ENCODE measurements around the gene GALNT2.

GALNT2 gene

GRCh38 chr1:230255116-230255515 lies 188.1 kb downstream of the GALNT2 start:
- H4K91ac ChIP-seq (ENCODE audit: low read depth, low read length, poor library complexity) = no peak overlapping the region
- H3K18ac ChIP-seq (ENCODE audit: low read length) = peak overlapping the region; percentile 46
- H3K4ac ChIP-seq (ENCODE audit: low read length) = no peak overlapping the region
- no peak overlapping the region for H2BK15ac ChIP-seq (ENCODE audit: low read length)
- no peak overlapping the region for H3K14ac ChIP-seq (ENCODE audit: low read length)
- peak overlapping the region in 1 of 2 donors; percentile 3 for H3K4me3 ChIP-seq (ENCODE audit: low read length in 2 of 2)
- H2BK5ac ChIP-seq (ENCODE audit: low read length) = no peak overlapping the region
- WGBS, 2 donors (ENCODE audit: extremely low coverage in 2 of 2, insufficient read length in 2 of 2, insufficient replicate concordance in 1 of 2) = no CpG with 5 or more reads among the region's 15 CpGs
- H3K27ac ChIP-seq (replicated peaks; ENCODE audit: low read length) = no peak overlapping the region
- H3K79me1 ChIP-seq (ENCODE audit: low read depth, low read length) = peaks cover under 1% of the 10 kb centered on the region
- no peak overlapping the region for H3K4me2 ChIP-seq (ENCODE audit: insufficient read depth, low read length, poor library complexity, severe bottlenecking)
- H2BK120ac ChIP-seq (ENCODE audit: low read depth, low read length) = no peak overlapping the region
- peak overlapping the region; percentile 65 for H2BK12ac ChIP-seq (ENCODE audit: low read length)
- no peak overlapping the region for H2AFZ ChIP-seq (ENCODE audit: low read length)
- DNase-seq (ENCODE audit: low spot score) = no peak
- H3K27me3 ChIP-seq (ENCODE audit: control insufficient read depth in 3 of 3, insufficient read depth in 3 of 3, low read depth in 1 of 3, low read length in 3 of 3) = no peaks in the 10 kb centered on the region
- peaks cover 9 to 10% of the 10 kb centered on the region in 2 donors for H3K9me3 ChIP-seq (replicated peaks in 1 of 2; ENCODE audit: control insufficient read depth in 2 of 2, insufficient read depth in 1 of 2, low read depth in 1 of 2, low read length in 2 of 2)
- H3K36me3 ChIP-seq (replicated peaks in 1 of 2; ENCODE audit: control insufficient read depth in 2 of 2, insufficient read depth in 2 of 2, low read length in 2 of 2) = peaks cover 11 to 61% of the 10 kb centered on the region in 2 donors
- H3K4me1 ChIP-seq (ENCODE audit: control insufficient read depth in 2 of 2, insufficient read depth in 1 of 2, low read depth in 1 of 2, low read length in 2 of 2) = peaks cover 0 to 10% of the 10 kb centered on the region in 2 donors
- H4K8ac ChIP-seq (ENCODE audit: low read depth, low read length) = no peak overlapping the region
- no peak overlapping the region for H3K23ac ChIP-seq (ENCODE audit: low read depth, low read length, poor library complexity)
- H3K9ac ChIP-seq (ENCODE audit: low read depth, low read length, poor library complexity) = no peak overlapping the region
- no peak overlapping the region for H2AK5ac ChIP-seq (ENCODE audit: low read depth, low read length)

- peaks cover 9 to 10% of the 10 kb centered on the region in 2 donors for H3K9me3 ChIP-seq (replicated peaks in 1 of 2; ENCODE audit: control insufficient read depth in 2 of 2, insufficient read depth in 1 of 2, low read depth in 1 of 2, low read length in 2 of 2)
- H2BK5ac ChIP-seq (ENCODE audit: low read length) = no peak overlapping the region
- WGBS, 2 donors (ENCODE audit: extremely low coverage in 2 of 2, insufficient read length in 2 of 2, insufficient replicate concordance in 1 of 2) = no CpG with 5 or more reads among the region's 10 CpGs
- no peaks in the 10 kb centered on the region for H3K79me1 ChIP-seq (ENCODE audit: low read depth, low read length)
- H4K91ac ChIP-seq (ENCODE audit: low read depth, low read length, poor library complexity) = no peak overlapping the region
- no peak overlapping the region for H3K4me3 ChIP-seq (ENCODE audit: low read length in 2 of 2)
- H3K14ac ChIP-seq (ENCODE audit: low read length) = no peak overlapping the region
- no peak overlapping the region for H2BK120ac ChIP-seq (ENCODE audit: low read depth, low read length)
- no peak overlapping the region for H4K8ac ChIP-seq (ENCODE audit: low read depth, low read length)
- H2AK5ac ChIP-seq (ENCODE audit: low read depth, low read length) = no peak overlapping the region
- no peak overlapping the region for H2AFZ ChIP-seq (ENCODE audit: low read length)
- DNase-seq (ENCODE audit: low spot score) = no peak
- H3K18ac ChIP-seq (ENCODE audit: low read length) = no peak overlapping the region
- H3K9ac ChIP-seq (ENCODE audit: low read depth, low read length, poor library complexity) = no peak overlapping the region
- H3K36me3 ChIP-seq (replicated peaks in 1 of 2; ENCODE audit: control insufficient read depth in 2 of 2, insufficient read depth in 2 of 2, low read length in 2 of 2) = peaks cover 11 to 54% of the 10 kb centered on the region in 2 donors
- peaks cover 0 to 6% of the 10 kb centered on the region in 2 donors for H3K4me1 ChIP-seq (ENCODE audit: control insufficient read depth in 2 of 2, insufficient read depth in 1 of 2, low read depth in 1 of 2, low read length in 2 of 2)
- H3K4ac ChIP-seq (ENCODE audit: low read length) = no peak overlapping the region
- H2BK15ac ChIP-seq (ENCODE audit: low read length) = no peak overlapping the region
- no peak overlapping the region for H2BK12ac ChIP-seq (ENCODE audit: low read length)
- no peaks in the 10 kb centered on the region for H3K27me3 ChIP-seq (ENCODE audit: control insufficient read depth in 3 of 3, insufficient read depth in 3 of 3, low read depth in 1 of 3, low read length in 3 of 3)
- no peak overlapping the region for H3K27ac ChIP-seq (replicated peaks; ENCODE audit: low read length)
- H3K23ac ChIP-seq (ENCODE audit: low read depth, low read length, poor library complexity) = no peak overlapping the region
- no peak overlapping the region for H3K4me2 ChIP-seq (ENCODE audit: insufficient read depth, low read length, poor library complexity, severe bottlenecking)
Observed at GRCh38 chr1:230255991-230256390, 189.0 kb downstream of the GALNT2 start.

GRCh38 chr1:230256896-230257295 lies 189.9 kb downstream of the GALNT2 start:
- Histone ChIP-seq H2AFZ (ENCODE audit: low read length) (no peak overlapping the region), H2BK120ac (ENCODE audit: low read depth, low read length) (no peak overlapping the region), H3K4me1 (ENCODE audit: control insufficient read depth in 2 of 2, insufficient read depth in 1 of 2, low read depth in 1 of 2, low read length in 2 of 2) (peaks cover 0 to 3% of the 10 kb centered on the region in 2 donors), H2BK5ac (ENCODE audit: low read length) (no peak overlapping the region), H3K14ac (ENCODE audit: low read length) (no peak overlapping the region), H3K27me3 (ENCODE audit: control insufficient read depth in 3 of 3, insufficient read depth in 3 of 3, low read depth in 1 of 3, low read length in 3 of 3) (no peaks in the 10 kb centered on the region), H3K4me3 (ENCODE audit: low read length in 2 of 2) (no peak overlapping the region), H3K4ac (ENCODE audit: low read length) (no peak overlapping the region), H3K4me2 (ENCODE audit: insufficient read depth, low read length, poor library complexity, severe bottlenecking) (no peak overlapping the region), H3K23ac (ENCODE audit: low read depth, low read length, poor library complexity) (no peak overlapping the region), H2AK5ac (ENCODE audit: low read depth, low read length) (no peak overlapping the region), H4K91ac (ENCODE audit: low read depth, low read length, poor library complexity) (no peak overlapping the region), H3K79me1 (ENCODE audit: low read depth, low read length) (no peaks in the 10 kb centered on the region), H3K9ac (ENCODE audit: low read depth, low read length, poor library complexity) (no peak overlapping the region), H2BK15ac (ENCODE audit: low read length) (no peak overlapping the region), H3K18ac (ENCODE audit: low read length) (no peak overlapping the region), H3K36me3 (replicated peaks in 1 of 2; ENCODE audit: control insufficient read depth in 2 of 2, insufficient read depth in 2 of 2, low read length in 2 of 2) (peaks cover 11 to 52% of the 10 kb centered on the region in 2 donors), H4K8ac (ENCODE audit: low read depth, low read length) (no peak overlapping the region), H3K27ac (replicated peaks; ENCODE audit: low read length) (no peak overlapping the region), H3K9me3 (replicated peaks in 1 of 2; ENCODE audit: control insufficient read depth in 2 of 2, insufficient read depth in 1 of 2, low read depth in 1 of 2, low read length in 2 of 2) (peaks cover 9 to 10% of the 10 kb centered on the region in 2 donors), H2BK12ac (ENCODE audit: low read length) (no peak overlapping the region)
- DNase-seq (ENCODE audit: low spot score) = no peak
- no CpG with 5 or more reads among the region's 6 CpGs for WGBS, 2 donors (ENCODE audit: extremely low coverage in 2 of 2, insufficient read length in 2 of 2, insufficient replicate concordance in 1 of 2)

GRCh38 chr1:230259621-230260020 lies 192.6 kb downstream of the GALNT2 start:
- DNase-seq (ENCODE audit: low spot score) = no peak
- no CpG with 5 or more reads among the region's 3 CpGs for WGBS, 2 donors (ENCODE audit: extremely low coverage in 2 of 2, insufficient read length in 2 of 2, insufficient replicate concordance in 1 of 2)
- Histone ChIP-seq H3K27me3 (ENCODE audit: control insufficient read depth in 3 of 3, insufficient read depth in 3 of 3, low read depth in 1 of 3, low read length in 3 of 3) (no peaks in the 10 kb centered on the region), H3K36me3 (replicated peaks in 1 of 2; ENCODE audit: control insufficient read depth in 2 of 2, insufficient read depth in 2 of 2, low read length in 2 of 2) (peaks cover 13 to 59% of the 10 kb centered on the region in 2 donors), H3K27ac (replicated peaks; ENCODE audit: low read length) (no peak overlapping the region), H3K9me3 (replicated peaks in 1 of 2; ENCODE audit: control insufficient read depth in 2 of 2, insufficient read depth in 1 of 2, low read depth in 1 of 2, low read length in 2 of 2) (peaks cover 7 to 10% of the 10 kb centered on the region in 2 donors), H3K4ac (ENCODE audit: low read length) (no peak overlapping the region), H3K79me1 (ENCODE audit: low read depth, low read length) (no peaks in the 10 kb centered on the region), H3K9ac (ENCODE audit: low read depth, low read length, poor library complexity) (no peak overlapping the region), H2BK12ac (ENCODE audit: low read length) (no peak overlapping the region), H2BK120ac (ENCODE audit: low read depth, low read length) (no peak overlapping the region), H4K91ac (ENCODE audit: low read depth, low read length, poor library complexity) (no peak overlapping the region), H2BK5ac (ENCODE audit: low read length) (no peak overlapping the region), H2BK15ac (ENCODE audit: low read length) (no peak overlapping the region), H3K23ac (ENCODE audit: low read depth, low read length, poor library complexity) (no peak overlapping the region), H3K18ac (ENCODE audit: low read length) (no peak overlapping the region), H3K4me1 (ENCODE audit: control insufficient read depth in 2 of 2, insufficient read depth in 1 of 2, low read depth in 1 of 2, low read length in 2 of 2) (no peaks in the 10 kb centered on the region), H2AK5ac (ENCODE audit: low read depth, low read length) (no peak overlapping the region), H4K8ac (ENCODE audit: low read depth, low read length) (no peak overlapping the region), H3K4me3 (ENCODE audit: low read length in 2 of 2) (no peak overlapping the region), H2AFZ (ENCODE audit: low read length) (no peak overlapping the region), H3K14ac (ENCODE audit: low read length) (no peak overlapping the region), H3K4me2 (ENCODE audit: insufficient read depth, low read length, poor library complexity, severe bottlenecking) (no peak overlapping the region)

Measured in neuronal stem cell (in vitro differentiated cells).